GM19035 (cell line): ENCODE data around the gene CKM.

ENCODE experiments used
- ATAC-seq: cut with Tn5 transposase; IDR thresholded peaks from one replicate; pipeline ENCODE4 v1.9.1; 2021; ENCODE audit not compliant: unreplicated experiment

CKM gene

DNA sequence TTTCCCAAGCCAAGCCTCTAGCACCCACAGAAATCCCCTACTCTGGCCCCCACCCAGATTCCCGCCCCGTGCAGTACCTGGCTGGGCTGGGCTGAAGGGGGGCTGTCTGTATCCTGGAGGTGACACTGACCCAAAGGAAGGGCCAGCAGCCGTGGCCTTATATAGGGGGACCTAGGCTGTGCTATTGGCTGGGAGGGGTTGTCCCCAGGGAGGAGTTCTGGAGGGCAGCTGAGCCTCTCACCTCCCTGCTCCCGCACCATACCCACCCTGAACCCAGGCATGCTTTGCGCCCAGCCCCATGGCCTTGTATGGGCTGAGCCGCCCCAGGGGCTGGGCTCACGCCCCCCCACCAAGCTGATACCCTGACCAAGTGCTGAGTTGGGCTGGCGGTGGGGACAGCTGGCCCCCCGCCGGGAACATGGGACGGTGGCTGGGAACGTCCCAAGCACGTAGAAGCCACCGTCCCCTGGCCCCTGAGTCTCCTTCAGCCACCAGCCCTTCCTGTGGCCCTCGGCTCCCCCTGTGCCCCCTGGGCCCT lies at the start of gene CKM:
Gene CKM, minus strand, starts transcription at position 132 of the 538 bp plus-strand sequence. CDS start 3,162 bp downstream, outside the sequence.
- ATAC-seq, result no peak

DNA sequence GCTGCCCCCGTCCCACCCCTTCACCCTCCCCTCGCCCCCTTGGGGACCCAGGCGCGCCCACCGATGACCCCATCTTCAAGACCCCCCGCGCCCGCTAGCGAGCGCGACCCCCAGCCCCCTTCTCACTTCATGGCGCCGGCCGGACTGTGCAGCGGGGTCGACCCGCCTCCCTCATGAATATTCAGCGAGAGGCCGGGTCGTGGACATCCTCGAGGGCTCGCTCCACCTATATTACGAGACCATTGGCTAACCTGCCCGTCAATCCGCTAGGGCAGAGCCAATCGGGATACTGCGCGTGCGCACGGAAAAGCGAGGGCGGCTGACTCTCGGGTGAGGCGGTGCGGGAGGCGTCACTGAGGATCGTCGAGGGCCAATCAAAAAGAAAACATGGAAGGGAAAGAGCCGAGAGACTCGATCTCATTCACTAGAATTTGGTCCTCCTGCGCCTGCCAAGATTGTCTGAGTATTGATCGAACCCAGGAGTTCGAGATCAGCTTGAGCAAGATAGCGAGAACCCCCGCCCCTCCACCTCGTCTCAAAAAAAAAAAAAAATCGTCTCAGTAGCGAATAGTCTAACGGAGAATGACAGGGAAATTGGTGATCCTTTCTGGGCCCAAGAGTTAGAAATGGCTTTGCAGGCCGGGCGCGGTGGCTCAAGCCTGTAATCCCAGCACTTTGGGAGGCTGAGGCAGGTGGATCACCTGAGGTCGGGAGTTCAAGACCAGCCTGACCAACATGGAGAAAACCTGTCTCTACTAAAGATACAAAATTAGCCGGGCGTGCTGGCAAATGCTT lies 47.9 kb upstream of the CKM start, which contains the start of gene ERCC2:
Gene ERCC2, minus strand, starts transcription at position 164 of the 795 bp plus-strand sequence. Its CDS starts 33 bp downstream, at position 131.
- peak; percentile 97 for ATAC-seq

- ATAC-seq, result no peak
Observed at GRCh38 chr19:45368737-45369340, 46.2 kb upstream of the CKM start.

DNA sequence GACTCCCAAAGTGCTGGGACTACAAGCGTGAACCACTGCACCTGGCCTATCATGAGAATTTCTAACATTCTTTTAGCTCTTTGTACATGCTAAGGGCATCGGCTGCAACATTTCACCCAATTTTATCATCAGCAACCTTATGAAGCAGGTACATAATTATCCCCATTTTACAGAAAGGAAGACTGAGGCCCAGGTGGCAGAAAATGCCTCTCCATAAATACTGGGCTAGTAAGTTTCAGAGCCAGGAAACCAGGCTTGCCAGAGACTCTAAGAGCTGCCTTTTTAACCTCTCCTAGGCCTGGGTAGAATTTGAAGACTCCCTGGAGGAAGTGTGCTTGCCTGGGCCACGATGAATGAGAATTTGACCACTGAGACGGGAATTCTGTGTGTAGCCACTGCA lies 45.5 kb upstream of the CKM start:
- no peak for ATAC-seq

DNA sequence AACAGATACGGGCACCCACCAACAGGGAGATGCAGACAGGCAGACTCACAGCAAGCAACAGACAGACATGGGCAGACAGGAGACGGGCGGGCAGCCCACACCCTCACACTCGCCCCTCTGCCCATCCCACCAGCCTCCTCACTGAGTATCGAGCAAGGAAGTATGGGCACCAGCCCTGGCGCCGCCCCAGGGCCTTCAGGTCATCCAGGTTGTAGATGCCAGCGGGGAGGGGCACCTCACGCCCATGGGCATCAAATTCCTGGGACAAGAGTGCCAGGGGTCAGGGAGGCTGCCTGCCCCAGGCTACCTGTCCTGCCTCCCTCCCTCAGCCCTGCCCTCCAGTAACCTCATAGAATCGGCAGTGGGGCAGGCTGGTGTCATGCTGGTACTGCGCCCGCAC lies 42.0 kb upstream of the CKM start:
- no peak for ATAC-seq

DNA sequence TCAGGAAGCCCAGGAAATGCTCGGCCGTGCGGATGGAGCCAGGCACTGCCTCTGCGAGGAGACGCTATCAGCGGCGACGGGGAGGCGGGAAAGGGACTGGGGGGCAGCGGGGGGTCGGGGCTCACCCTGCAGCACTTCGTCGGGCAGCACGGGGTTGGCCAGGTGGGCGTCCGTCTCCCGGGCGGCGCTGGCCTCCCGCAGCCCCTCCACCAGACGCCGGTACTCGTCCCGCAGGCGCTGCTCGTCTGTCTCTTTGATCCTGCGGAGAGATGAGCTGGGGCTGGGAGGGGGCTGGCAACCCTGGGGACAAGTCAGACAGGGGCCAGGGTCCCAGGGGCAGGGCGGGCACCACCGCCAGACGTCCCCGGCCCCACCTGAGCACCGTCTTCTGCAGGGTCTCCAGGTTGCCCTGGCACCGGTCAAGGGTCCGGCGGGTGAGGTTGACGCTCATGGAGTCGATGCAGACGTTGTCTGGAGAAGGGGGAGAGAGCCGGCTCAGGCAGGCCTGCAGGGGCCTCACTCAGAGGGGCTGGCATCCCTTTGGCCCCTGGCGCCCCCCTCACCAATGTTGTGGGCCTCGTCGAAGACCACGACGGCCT lies 41.3 kb upstream of the CKM start:
- no peak for ATAC-seq

DNA sequence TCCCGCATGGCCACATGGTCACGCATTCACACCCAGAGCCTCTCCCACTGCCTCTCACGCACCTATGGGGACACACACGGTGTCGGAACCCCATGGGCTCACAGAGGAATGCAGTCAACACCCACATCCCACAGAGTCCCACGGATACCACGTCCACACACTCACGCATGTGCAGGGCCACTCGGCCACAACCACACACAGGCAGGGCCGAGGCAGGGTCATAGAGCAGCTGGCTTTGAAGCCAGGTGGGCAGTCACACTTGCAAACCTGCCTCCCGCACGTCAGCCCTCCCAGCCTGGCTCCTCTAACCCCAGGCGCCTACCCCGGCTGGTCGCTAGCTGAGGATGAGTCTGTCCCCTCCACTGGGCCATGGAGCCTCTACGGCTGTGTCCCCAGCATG lies 39.6 kb upstream of the CKM start:
- no peak for ATAC-seq

- no peak for ATAC-seq
Observed at GRCh38 chr19:45361608-45362007, 38.9 kb upstream of the CKM start.

- ATAC-seq, result no peak
Observed at GRCh38 chr19:45358213-45358792, 35.6 kb upstream of the CKM start.

GRCh38 chr19:45357445-45357783 lies 34.7 kb upstream of the CKM start:
- ATAC-seq, result no peak

DNA sequence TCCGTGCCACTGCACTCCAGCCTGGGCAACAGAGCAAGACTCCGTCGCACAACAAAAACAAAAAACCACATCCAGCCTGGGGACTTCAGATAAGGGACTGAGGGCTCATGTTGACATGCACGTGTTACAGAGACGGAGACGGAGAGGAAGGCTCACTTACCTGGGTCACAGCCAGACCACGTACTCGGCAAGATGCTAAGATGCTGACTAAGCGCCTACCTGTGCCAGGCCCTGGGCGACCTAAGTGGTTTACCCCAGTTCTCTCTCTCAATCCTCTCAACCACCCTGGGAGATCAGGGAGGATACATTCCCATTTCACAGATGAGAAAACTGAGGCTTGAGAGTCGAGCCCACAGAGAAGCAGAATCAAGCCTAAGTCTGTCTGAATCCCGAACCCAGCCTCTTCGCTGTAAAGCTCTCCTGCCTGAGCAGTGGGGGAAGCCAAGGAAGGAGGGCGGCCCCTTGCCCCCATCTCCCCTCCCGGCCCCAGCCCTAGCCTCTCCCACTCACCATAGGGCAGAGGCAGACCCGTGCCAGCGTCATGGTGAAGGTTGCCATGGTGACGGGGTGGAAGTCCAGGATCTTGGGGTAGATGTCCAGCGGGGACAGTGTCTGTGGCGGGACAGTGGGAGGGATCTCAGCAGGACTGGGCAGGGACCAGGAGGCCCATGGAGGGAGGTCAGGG lies 34.2 kb upstream of the CKM start:
- ATAC-seq, result no peak

GRCh38 chr19:45355910-45356309 lies 33.2 kb upstream of the CKM start:
- ATAC-seq, result no peak

GRCh38 chr19:45355402-45355801 lies 32.7 kb upstream of the CKM start:
- ATAC-seq, result no peak

DNA sequence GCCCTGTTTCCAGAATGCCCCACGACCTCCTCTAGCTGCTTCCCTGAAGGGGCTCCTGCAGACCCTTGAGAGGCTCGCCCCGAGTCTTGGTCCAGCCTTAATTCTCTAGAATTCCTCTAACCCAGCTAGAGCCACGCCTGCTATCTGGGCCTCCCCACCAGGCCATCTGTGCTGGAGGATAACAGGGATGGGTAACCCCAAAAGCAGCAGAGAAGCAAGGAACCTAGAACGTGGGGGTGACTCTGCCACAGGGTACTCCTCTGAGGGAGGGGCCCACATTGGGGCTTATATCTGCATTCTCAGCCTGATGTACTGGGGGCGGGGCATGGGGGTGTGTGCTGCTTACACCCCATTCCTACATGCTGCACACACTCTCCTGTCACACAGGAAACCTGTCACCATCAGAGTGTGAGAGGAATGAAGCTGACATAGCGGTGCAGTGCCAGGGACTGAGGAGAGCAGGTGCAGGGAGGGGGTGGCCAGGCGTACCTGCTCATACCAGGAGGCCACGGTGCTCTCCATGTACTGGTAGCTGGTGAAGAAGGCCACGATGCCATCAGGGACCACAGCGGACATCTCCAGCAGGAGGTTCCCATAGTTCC lies 31.7 kb upstream of the CKM start:
- ATAC-seq, result no peak

DNA sequence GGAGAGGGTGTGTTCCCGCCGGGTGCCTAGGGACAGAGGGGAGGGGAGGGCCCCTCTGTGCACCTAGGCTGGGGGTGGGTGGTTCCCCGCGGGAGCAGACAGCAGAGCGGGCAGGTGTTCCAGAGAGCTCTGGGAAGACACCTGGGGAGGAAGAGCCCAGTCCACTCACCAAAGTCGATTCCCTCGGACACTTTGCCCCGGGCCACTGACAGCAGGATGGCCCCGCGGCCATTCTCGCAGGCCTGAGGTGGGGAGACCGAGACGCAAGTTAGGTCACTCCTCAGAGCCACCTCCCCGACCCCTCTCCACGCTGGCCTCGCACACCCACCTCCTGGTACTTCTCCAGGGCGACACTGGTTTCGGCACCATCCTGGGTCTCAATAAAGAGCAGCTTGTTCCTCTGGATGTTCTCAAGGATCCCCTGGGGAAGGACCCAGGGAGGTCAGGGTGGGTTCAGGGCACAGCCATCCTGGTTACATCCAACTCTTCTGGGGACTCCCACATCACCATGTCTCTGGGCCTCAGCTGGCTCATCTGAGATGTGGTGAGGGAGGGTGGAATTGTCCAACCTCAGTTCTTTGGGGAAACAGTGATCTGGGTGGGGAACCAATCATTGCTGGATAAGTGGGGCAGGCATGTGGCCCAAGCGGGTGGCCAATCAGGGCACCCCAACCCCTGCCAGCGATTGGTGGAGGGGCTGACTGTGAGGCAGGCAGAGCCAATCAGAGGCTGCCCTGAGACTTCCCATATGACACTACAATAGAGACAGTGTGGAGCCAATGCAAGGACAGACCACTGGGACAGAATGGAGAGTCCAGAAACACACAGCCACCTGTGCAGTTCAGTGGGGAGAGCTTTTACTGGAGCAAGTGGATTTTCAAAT lies 30.5 kb upstream of the CKM start:
- ATAC-seq, result no peak

DNA sequence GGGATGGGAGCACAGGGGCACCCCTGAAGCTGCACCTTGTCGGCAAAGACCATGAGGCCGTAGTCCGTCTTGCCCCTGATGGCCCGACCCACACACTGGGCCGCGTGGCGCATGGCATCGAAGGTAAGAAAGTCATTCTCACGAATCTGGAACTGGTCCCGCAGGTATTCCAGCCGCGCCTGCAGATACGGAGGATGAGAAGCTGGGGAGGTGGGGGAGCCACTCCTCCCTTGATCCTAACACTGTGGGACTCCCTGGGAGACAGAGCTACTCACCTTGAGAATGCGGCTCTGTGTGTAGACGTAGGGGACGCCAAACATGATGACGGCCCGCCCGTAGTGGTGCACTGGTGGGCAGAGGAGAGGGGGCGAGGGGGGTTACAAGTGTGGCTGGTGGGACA lies 29.8 kb upstream of the CKM start:
- no peak for ATAC-seq

DNA sequence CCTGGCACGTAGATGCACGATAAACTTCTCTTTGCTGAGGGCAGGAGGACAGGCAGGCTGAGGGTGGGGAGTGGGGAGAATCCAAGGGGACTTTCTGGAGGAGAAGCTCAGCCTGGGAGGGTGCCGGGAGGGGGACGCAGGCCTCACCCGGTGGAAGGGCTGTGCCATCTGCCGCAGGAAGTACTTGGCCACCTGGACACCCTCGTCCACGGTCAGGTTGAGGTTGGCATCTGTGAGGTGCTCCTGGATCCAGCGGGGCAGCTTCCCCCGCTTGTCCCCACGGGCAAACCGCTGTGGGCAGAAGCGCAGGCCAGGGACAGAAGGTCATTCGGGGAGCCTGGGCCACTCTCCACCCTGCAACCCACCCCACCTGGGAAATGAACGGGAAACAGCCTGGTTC lies 29.4 kb upstream of the CKM start:
- ATAC-seq, result no peak

- no peak for ATAC-seq
Observed at GRCh38 chr19:45351401-45351952, 28.8 kb upstream of the CKM start.

DNA sequence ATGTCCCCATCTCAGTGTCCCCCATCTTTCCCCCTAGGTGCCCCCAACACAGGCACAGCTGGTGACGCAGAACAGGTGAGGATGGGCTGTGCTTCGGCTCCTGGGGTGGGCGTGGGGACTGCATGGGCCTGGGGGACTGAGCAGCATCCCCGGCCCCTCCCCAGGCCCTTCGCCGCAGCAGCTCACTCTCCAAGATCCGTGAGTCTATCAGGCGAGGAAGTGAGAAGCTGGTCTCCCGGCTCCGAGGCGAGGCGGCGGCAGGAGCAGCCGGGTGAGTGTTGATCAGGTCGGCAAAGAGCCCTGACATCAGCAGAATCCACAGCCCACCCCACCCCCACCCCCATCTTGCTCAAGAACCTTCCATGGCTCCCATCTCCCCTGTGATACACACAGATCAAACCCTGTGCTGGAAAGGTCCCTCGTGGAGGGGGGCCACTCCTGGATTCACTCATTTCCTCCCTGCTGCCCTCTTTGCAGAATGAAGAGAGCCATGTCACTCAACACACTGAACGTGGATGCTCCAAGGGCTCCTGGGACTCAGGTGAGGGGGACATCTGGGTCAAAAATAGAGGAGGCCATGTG lies 27.9 kb upstream of the CKM start:
- ATAC-seq, result no peak
